ENCODE data around the gene SETD2.
"Not testable (repeated sequence)": the region's sequence is repeated elsewhere in the genome, so short reads cannot be mapped to it uniquely, and the experiment has no call there.

- TF ChIP-seq CTCF (IDR thresholded peaks at IDR 0.05 in 8 of 11, conservative IDR thresholded peaks at IDR 0.05 in 3 of 11); POLR2A (IDR thresholded peaks at IDR 0.05); POLR2AphosphoS5 (IDR thresholded peaks at IDR 0.05): not testable (repeated sequence)
These were observed 126.6 kb downstream of the SETD2 start for GRCh38 chr3:47037302-47037701.
